Panc1 (cell line): ENCODE data around the gene KLF17. TPM values are rescaled to one million over a fixed set of nuclear protein-coding genes. Genes with fewer than 3 reads are reported as not detected.

Experiments used
- ATAC-seq: fragments of 200-7000 bp; cut with Tn5 transposase; 2 replicates; pipeline ENCODE4 v1.9.1; 2020; ENCODE audit warnings: mild to moderate bottlenecking, moderate library complexity
- BruUV-seq: library from RNA; stranded (reverse); fragments of 400-500 nt; replicated peaks from 2 replicates; lab custom pipeline; 2021; lab: Mats Ljungman, UMichigan
- CTCF ChIA-PET: fragments of 300-600 bp; sonication (Branson Sonifier 250); formaldehyde crosslinking; loops from one replicate; lab custom pipeline; 2022; ENCODE audit warnings: antibody characterized with exemption; lab: Charles Lee
- POLR2A ChIA-PET: fragments of 300-600 bp; sonication (Branson Sonifier 250); formaldehyde crosslinking; loops from one replicate; lab custom pipeline; 2022; ENCODE audit warnings: antibody characterized with exemption; lab: Charles Lee
- DNase-seq: peaks from one replicate; pipeline ENCODE4 v3.0.0-alpha.2; 2010; ENCODE audit warnings: low read depth, low spot score
- H3K27ac ChIP-seq: 2 replicates; pipeline ENCODE4 v1.5.1; 2011; ENCODE audit warnings: mild to moderate bottlenecking, low read length, inconsistent platforms
- H3K27me3 ChIP-seq: fragments of 200-500 bp; sonication (Bioruptor generic); 2 replicates; pipeline ENCODE4 v1.6.0; 2014; ENCODE audit warnings: low read length, inconsistent platforms; ENCODE audit not compliant: control insufficient read depth, insufficient read depth
- H3K36me3 ChIP-seq: fragments of 200-500 bp; sonication (Bioruptor generic); 2 replicates; pipeline ENCODE4 v1.5.1; 2014; ENCODE audit warnings: inconsistent platforms, mild to moderate bottlenecking, low read length, moderate library complexity; ENCODE audit not compliant: control insufficient read depth, insufficient read depth
- H3K4me1 ChIP-seq: 2 replicates; pipeline ENCODE4 v1.5.1; 2011; ENCODE audit warnings: inconsistent platforms, mild to moderate bottlenecking, low read length, moderate library complexity; ENCODE audit not compliant: control insufficient read depth, insufficient read depth
- H3K4me3 ChIP-seq, 2 experiments: 2 replicates each; pipeline ENCODE4 v1.5.1; 2011 to 2012; ENCODE audit warnings: low read depth in 2 of 2, low read length in 2 of 2, mild to moderate bottlenecking in 2 of 2, inconsistent platforms in 1 of 2, moderate library complexity in 1 of 2
- H3K9me3 ChIP-seq: fragments of 200-500 bp; sonication (Bioruptor generic); 2 replicates; pipeline ENCODE4 v1.5.1; 2014; ENCODE audit warnings: low read depth, mild to moderate bottlenecking, inconsistent platforms, low read length, moderate library complexity; ENCODE audit not compliant: control insufficient read depth, insufficient read depth
- CTCF ChIP-seq: fragments of 450-650 bp; IDR thresholded peaks from 2 replicates; pipeline ENCODE4 v1.5.1; 2017; ENCODE audit warnings: mild to moderate bottlenecking
- POLR2AphosphoS5 ChIP-seq: IDR thresholded peaks from 2 replicates; pipeline ENCODE4 v1.6.1; 2012; ENCODE audit warnings: mild to moderate bottlenecking, low read depth, low read length, moderate library complexity
- REST ChIP-seq, 2 experiments: IDR thresholded peaks; 2 replicates each; pipeline ENCODE4 v1.6.1; 2011 to 2012; ENCODE audit warnings: low read depth in 2 of 2, control low read depth in 1 of 2, low read length in 1 of 2, mild to moderate bottlenecking in 1 of 2, moderate library complexity in 1 of 2; ENCODE audit not compliant: insufficient read depth in 1 of 2
- SIN3A ChIP-seq: IDR thresholded peaks from 2 replicates; pipeline ENCODE4 v1.6.1; 2012; ENCODE audit warnings: low read depth, mild to moderate bottlenecking, low read length, moderate library complexity, borderline replicate concordance; ENCODE audit not compliant: insufficient read depth
- TCF7L2 ChIP-seq: IDR thresholded peaks from 2 replicates; pipeline ENCODE4 v1.6.1; 2011; ENCODE audit warnings: mild to moderate bottlenecking, low read depth, low read length, inconsistent platforms
- in situ Hi-C: cut with HindIII; loops from 2 replicates; pipeline ENCODE4 v1.10.0; 2016; ENCODE audit warnings: low sequenced_read_pairs, low pct_unique_long_range_greater_than_20kb
- intact Hi-C: fragments of 100-400 bp; cut with micrococcal nuclease; formaldehyde crosslinking; loops from one replicate; pipeline ENCODE4 v1.10.0; 2022; ENCODE audit not compliant: unreplicated experiment
- total RNA-seq: library from RNA; stranded (reverse); gene quantifications from one replicate; pipeline ENCODE4 v1.2.1, GENCODE V29; 2021; ENCODE audit not compliant: unreplicated experiment

KLF17 gene
- total RNA-seq, 1 experiment from 2014 or later, result not detected

DNA sequence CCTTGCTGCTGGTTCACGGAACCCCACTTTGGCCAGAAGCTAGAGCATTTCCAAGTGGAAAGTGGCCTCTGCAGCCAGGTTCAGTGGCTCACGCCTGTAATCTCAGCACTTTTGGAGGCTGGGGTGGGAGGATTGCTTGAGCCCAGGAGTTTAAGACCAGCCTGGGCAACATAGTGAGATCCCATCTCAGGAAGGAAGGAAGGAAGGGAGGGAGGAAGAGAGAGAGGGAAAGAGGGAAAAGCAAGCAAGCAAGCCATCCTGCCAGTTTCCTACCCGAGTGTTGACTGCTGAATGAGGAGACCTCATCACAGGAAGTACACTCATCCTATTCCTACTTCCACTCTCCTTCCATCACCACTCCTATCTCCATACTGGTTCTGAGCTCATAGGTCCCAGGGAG lies 12.8 kb upstream of the KLF17 start:
- Histone ChIP-seq H3K9me3 (no peaks in the 10 kb centered on the region), H3K36me3 (no peaks in the 10 kb centered on the region), H3K4me1 (no peaks in the 10 kb centered on the region), H3K27ac (no peak overlapping the region), H3K27me3 (no peaks in the 10 kb centered on the region), H3K4me3 (no peak overlapping the region)
- BruUV-seq, result no TSS peak
- POLR2A ChIA-PET, result no interaction called here
- intact Hi-C loops, result no loop called here
- ATAC-seq (no peak), DNase-seq (no peak)
- no peak for TF ChIP-seq POLR2AphosphoS5
- no peak for TF ChIP-seq CTCF
- no peak for TF ChIP-seq REST (IDR thresholded peaks at IDR 0.05; ENCODE audit: insufficient read depth in 1 of 2, low read depth in 2 of 2, low read length in 1 of 2)
- TF ChIP-seq SIN3A, result no peak
- no peak for TF ChIP-seq TCF7L2
- CTCF ChIA-PET, result no interaction called here
- in situ Hi-C loops, result no loop called here

DNA sequence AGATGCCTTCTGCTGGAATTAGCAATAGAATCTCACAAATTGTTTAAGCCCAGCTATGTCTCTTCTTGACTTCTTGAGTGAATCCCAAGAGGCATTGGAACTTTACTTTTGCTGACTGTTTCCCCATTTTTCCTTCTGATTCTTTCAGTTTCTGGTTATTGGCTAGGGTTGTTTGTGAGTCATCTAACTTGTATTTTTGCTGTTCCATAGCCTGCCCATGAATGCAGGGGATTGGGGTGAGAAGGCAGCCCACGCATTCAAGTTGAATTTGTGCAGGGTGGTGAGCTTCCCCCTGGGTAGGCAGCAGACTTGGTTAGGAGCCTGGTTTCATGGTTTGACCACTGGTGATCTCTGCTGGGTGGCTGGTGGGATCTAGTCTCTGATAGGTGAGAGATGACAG lies 10.4 kb upstream of the KLF17 start:
- no peaks in the 10 kb centered on the region for H3K9me3 ChIP-seq
- no peak overlapping the region for H3K27ac ChIP-seq
- TF ChIP-seq REST (IDR thresholded peaks at IDR 0.05; ENCODE audit: insufficient read depth in 1 of 2, low read depth in 2 of 2, low read length in 1 of 2), result no peak
- TF ChIP-seq TCF7L2, result no peak
- CTCF ChIA-PET, result no interaction called here
- H3K36me3 ChIP-seq, result no peaks in the 10 kb centered on the region
- H3K4me3 ChIP-seq, result no peak overlapping the region
- H3K27me3 ChIP-seq, result no peaks in the 10 kb centered on the region
- intact Hi-C loops, result no loop called here
- DNase-seq (no peak), ATAC-seq (no peak)
- no TSS peak for BruUV-seq
- POLR2A ChIA-PET, result interaction anchor here (0.5 to 0.6 kb wide), 2 partner anchors 22 to 93 kb away, joined by 4 to 7 read pairs; no protein-coding TSS in a partner anchor
- in situ Hi-C loops, result no loop called here
- H3K4me1 ChIP-seq, result no peaks in the 10 kb centered on the region
